Measurements from ENCODE around the gene C1RL.

C1RL gene

GRCh38 chr12:7045913-7046312, 63.1 kb downstream of the C1RL start:
- TF ChIP-seq CTCF (conservative IDR thresholded peaks at IDR 0.05; ENCODE audit: low read length): no peak

More at GRCh38 chr12:7045913-7046312, 63.1 kb downstream of the C1RL start:
- DNase-seq (ENCODE audit: low read depth): no peak
- H3K4me3 ChIP-seq (ENCODE audit: low read length): no peak overlapping the region
